ENCODE measurements around the gene KLHL3.

DNA sequence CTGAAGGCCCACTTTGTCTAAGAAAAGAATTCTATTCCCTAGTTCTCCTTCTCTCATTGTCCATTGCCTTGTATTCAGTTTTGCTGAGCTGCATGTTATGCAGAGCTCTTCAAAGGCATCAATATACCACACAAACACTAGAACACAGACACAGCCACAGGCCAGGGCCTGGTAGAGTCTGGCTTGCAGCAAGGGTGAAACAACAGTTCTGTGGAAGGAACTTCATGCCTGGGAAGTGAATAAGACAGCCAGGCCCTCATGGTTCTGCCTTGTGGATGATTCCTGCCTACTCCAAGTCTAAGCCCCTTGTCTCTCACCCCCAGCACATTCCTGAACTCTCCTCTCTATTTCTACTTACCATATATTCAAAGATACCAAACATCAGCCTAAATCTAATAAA, 30.8 kb downstream of the KLHL3 start:
- TF ChIP-seq RFX5 (IDR thresholded peaks at IDR 0.05; ENCODE audit: low read depth, low read length), result no peak
- no peak for TF ChIP-seq JUN (IDR thresholded peaks at IDR 0.05; ENCODE audit: borderline replicate concordance, low read depth, low read length)
- no peak for TF ChIP-seq JUN (CRISPR knock-in tag; IDR thresholded peaks at IDR 0.05; ENCODE audit: borderline replicate concordance)
- TF ChIP-seq CHD1 (IDR thresholded peaks at IDR 0.05; ENCODE audit: low read length), result no peak
- TF ChIP-seq PTTG1 (tag; IDR thresholded peaks at IDR 0.05; ENCODE audit: low read depth), result no peak
- no peak for TF ChIP-seq ZNF124 (CRISPR knock-in tag; IDR thresholded peaks at IDR 0.05)
- no peak for TF ChIP-seq SMAD3 (CRISPR knock-in tag; conservative IDR thresholded peaks at IDR 0.05)
- TF ChIP-seq, protein P1, sequence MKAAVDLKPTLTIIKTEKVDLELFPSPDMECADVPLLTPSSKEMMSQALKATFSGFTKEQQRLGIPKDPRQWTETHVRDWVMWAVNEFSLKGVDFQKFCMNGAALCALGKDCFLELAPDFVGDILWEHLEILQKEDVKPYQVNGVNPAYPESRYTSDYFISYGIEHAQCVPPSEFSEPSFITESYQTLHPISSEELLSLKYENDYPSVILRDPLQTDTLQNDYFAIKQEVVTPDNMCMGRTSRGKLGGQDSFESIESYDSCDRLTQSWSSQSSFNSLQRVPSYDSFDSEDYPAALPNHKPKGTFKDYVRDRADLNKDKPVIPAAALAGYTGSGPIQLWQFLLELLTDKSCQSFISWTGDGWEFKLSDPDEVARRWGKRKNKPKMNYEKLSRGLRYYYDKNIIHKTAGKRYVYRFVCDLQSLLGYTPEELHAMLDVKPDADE (conservative IDR thresholded peaks at IDR 0.05; ENCODE audit: control insufficient read depth, low read depth, low read length), result no peak
